ENCODE results near the gene SGTA. TPM values are rescaled to one million over a fixed set of nuclear protein-coding genes. Genes with fewer than 3 reads are reported as not detected.

SGTA gene
- total and polyA plus RNA-seq, 4 donors: 16.7 to 38.4 (median 21.0) TPM

- Histone ChIP-seq H3K4me3 (ENCODE audit: low read depth in 1 of 3, low read length in 3 of 3) (no peak overlapping the region), H3K36me3 (ENCODE audit: control insufficient read depth in 4 of 4, insufficient read depth in 3 of 4, low read depth in 1 of 4, low read length in 3 of 4) (no peaks in the 10 kb centered on the region), H3K4me1 (ENCODE audit: control insufficient read depth in 4 of 4, insufficient read depth in 4 of 4, low read length in 3 of 4) (no peaks in the 10 kb centered on the region), H3K27ac (ENCODE audit: low read depth in 1 of 2, low read length in 2 of 2) (no peak overlapping the region), H3K27me3 (ENCODE audit: control insufficient read depth in 4 of 4, insufficient read depth in 4 of 4, low read length in 3 of 4) (no peaks in the 10 kb centered on the region), H3K9ac (ENCODE audit: low read depth in 1 of 2, low read length in 2 of 2) (no peak overlapping the region), H3K9me3 (ENCODE audit: control insufficient read depth in 4 of 4, low read length in 3 of 4) (no peaks in the 10 kb centered on the region)
- 81% methylated on average over 7 of the region's 7 CpGs for WGBS
- no peak for TF ChIP-seq EGR1 (IDR thresholded peaks at IDR 0.05; ENCODE audit: low read depth in 2 of 2)
- TF ChIP-seq SP1 (IDR thresholded peaks at IDR 0.05): no peak
- no peak for TF ChIP-seq FOXA1 (IDR thresholded peaks at IDR 0.05)
- TF ChIP-seq HNF4A (conservative IDR thresholded peaks at IDR 0.05): no peak
- no peak for TF ChIP-seq MAX (IDR thresholded peaks at IDR 0.05)
- no peak for TF ChIP-seq JUND (IDR thresholded peaks at IDR 0.05)
- no peak for TF ChIP-seq ZBTB33 (IDR thresholded peaks at IDR 0.05)
- no peak for TF ChIP-seq NR2F2 (IDR thresholded peaks at IDR 0.05)
- TF ChIP-seq YY1 (IDR thresholded peaks at IDR 0.05): no peak
- TF ChIP-seq REST (IDR thresholded peaks at IDR 0.05): no peak
- TF ChIP-seq HNF4G (IDR thresholded peaks at IDR 0.05): no peak
- no peak for TF ChIP-seq RAD21 (IDR thresholded peaks at IDR 0.05)
- TF ChIP-seq CTCF (IDR thresholded peaks at IDR 0.05; ENCODE audit: low read depth, low read length, missing input control): no peak
- no peak for TF ChIP-seq RXRA (IDR thresholded peaks at IDR 0.05)
- no peak for TF ChIP-seq ATF3 (IDR thresholded peaks at IDR 0.05)
- no peak for TF ChIP-seq FOXA2 (IDR thresholded peaks at IDR 0.05)
- no peak for TF ChIP-seq GABPA (IDR thresholded peaks at IDR 0.05 in 1 of 2, conservative IDR thresholded peaks at IDR 0.05 in 1 of 2)
- TF ChIP-seq TAF1 (conservative IDR thresholded peaks at IDR 0.05): no peak
- DNase-seq (ENCODE audit: low spot score): no peak
Measured at GRCh38 chr19:2747349-2747748, 35.7 kb downstream of the SGTA start.
